Stimulated activated CD4-positive, alpha-beta T cell treated with anti-CD3 and anti-CD28 coated beads, Interleukin-1b, Interleukin-23, amount 100 ng/mL, for 48 hours (primary cell): Measurements from ENCODE around the gene ABL2.
"Not testable (repeated sequence)": the region's sequence is repeated elsewhere in the genome, so short reads cannot be mapped to it uniquely, and the experiment has no call there.

Experiments
- DNase-seq: peaks from one replicate; pipeline ENCODE4 v3.0.0-alpha.2; 2020

The ABL2 gene

DNA sequence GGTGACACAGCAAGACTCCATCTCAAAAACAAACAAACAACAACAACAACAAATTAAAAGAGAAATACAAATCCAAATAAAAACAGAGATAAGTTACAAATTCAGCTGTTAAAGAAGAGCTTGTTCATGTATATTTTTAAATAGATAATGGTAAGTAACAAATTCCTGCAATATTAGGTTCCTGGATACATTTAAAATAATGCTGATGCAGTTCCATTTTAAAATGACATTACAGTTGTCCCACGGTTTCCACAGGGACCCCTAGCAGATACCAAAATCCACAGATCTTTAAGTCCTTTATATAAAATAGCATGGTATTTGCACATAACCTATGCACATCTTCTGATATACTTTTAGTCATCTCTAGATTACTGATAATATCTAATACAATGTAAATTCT, 61.5 kb downstream of the ABL2 start:
- no peak for DNase-seq

- no peak for DNase-seq
These were observed 62.1 kb downstream of the ABL2 start for GRCh38 chr1:179167418-179167777.

GRCh38 chr1:179166663-179167417, 62.6 kb downstream of the ABL2 start:
- DNase-seq, result no peak

GRCh38 chr1:179164494-179164893, 65.0 kb downstream of the ABL2 start:
- no peak for DNase-seq

DNA sequence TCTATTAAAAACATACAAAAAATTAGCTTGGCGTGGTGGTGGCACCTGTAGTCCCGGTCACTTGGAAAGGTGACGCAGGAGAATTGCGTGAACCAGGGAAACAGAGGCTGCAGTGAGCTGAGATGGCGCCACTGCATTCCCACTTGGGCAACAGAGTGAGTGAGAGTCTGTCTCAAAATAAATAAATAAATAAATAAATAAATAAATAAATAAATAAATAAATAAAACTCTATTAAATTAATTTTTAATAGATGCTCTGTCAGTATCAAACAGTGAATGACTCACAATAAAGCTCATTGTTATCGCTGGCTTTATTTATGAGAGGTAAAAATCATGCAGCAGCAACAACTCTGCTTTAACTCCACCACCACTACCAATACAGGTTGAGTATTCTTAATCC, 72.8 kb downstream of the ABL2 start:
- DNase-seq, result no peak

GRCh38 chr1:179156026-179156425, 73.5 kb downstream of the ABL2 start:
- no peak for DNase-seq

DNA sequence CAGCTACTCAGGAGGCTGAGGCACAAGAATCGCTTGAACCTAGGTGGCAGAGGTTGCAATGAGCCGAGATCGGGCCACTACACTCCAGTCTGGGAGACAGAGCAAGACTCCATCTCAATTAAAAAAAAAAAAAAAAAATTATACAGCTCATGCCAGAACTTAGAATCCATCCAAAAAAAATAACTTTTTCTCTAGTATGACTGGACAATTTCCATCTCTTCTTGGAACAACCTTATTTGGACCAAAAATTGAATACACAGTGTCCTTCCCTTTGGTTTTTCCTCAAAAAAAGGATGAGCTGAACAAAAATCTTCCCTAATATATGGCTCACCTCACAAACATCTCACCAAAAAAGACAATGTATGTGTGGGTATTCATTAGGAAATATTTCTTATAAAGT, 73.9 kb downstream of the ABL2 start:
- DNase-seq, result no peak

DNA sequence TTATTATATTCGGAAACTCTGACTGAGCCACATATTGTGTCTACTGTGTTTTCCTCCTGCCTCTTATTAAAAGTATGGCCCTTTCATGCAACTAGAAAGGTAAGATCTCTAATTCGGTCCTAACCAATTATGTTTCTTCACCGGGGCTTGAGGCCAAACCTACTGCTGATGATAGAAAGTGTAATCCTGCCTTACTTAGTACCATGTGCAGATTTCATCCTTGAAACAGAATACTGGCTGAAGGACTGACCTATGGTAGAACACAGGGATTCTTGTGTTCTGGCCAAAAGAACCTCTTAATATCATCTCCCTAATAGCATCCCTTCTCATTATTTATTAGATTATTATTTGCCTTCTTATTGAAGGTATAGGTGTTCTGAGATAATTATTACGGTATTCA, 75.0 kb downstream of the ABL2 start:
- DNase-seq, result no peak

- no peak for DNase-seq
These were observed 76.3 kb downstream of the ABL2 start for GRCh38 chr1:179153217-179153616.

- DNase-seq, result no peak
These were observed 77.4 kb downstream of the ABL2 start for GRCh38 chr1:179151908-179152682.

DNA sequence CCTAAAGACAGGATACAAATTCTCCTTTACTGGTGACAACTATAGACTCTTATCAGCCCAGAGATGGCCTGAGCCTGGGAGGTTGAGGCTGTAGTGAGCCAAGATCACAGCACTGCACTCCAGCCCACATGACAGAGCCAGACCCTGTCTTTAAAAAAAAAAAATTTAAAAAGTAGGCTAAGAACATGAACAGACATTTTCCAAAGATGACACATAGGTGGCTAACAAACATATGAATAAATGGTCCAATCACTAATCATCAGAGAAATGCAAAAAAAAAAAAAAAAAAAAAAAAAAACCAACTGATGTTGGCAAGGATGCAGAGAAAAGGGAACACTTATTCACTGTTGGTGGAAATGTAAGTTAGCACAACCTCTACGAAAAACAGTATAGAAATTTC, 82.6 kb downstream of the ABL2 start:
- no peak for DNase-seq

GRCh38 chr1:179146476-179146875, 83.0 kb downstream of the ABL2 start:
- DNase-seq, result no peak

- DNase-seq, result no peak
These were observed 84.0 kb downstream of the ABL2 start for GRCh38 chr1:179145521-179145920.

- DNase-seq, result no peak
These were observed 84.9 kb downstream of the ABL2 start for GRCh38 chr1:179144626-179145025.

- no peak for DNase-seq
These were observed 86.2 kb downstream of the ABL2 start for GRCh38 chr1:179143322-179143721.

DNA sequence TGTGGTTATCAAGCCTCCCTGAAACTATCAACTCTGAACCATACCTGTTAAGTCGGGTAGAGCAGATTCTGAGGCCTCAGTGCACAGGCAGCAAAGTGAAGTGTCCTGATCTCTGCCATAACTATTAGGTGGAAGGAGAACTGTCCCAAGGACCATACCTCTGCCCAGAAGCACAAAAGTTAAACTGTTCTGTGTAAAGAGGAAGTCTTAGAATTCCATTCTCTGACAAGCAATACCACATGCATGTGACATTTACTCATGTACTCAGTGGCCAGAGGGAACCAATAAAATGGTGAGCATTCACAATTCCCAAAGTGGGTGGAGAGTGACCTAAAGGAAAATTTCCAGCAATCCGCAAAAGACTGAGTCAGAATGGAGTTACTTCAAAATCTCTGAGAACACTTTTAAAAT, 86.6 kb downstream of the ABL2 start:
- DNase-seq, result no peak

DNA sequence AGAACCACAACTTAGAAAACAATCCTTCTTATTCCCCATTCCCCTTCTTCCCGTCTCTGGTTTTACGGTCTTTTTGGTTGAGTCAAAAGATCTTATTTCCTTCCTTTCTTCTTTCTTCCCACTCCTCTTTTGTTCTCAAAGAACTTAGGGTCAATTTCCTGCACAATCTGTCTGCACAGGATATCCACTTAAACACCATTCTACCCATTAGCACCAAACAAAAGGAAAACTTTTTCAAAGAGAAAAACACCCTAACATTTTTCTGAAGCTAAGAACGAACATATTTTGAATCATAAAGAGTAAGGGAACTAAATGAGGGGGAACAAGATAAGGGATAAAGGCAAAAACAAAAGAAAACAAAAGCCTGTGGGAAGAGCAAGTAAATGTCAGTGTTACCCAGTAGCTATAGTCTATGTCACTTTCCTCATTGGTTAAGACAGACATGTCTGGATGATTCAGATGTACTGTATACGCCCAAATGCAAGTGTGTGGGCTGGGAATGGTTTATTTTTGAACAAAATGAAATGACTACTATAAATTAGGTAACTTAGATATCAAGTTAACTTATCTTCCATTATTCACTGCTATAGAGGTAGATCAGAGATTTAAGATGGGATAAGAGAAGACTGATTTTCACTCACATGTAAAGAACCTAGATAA, 87.8 kb downstream of the ABL2 start:
- DNase-seq, result peak; percentile 38

DNA sequence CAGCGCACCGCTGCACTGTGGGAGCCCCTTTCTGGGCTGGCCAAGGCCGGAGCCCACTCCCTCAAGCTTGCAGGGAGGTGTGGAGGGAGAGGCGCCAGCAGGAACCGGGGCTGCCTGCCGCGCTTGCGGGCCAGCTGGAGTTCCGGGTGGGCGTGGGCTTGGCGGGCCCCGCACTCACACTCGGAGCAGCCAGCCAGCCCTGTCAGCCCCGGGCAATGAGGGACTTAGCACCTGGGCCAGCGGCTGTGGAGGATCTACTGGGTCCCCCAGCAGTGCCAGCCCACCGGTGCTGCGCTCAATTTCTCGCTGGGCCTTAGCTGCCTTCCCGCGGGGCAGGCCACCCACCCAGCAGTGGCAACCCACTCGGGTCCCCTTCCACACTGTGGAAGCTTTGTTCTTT, 90.7 kb downstream of the ABL2 start:
- DNase-seq, result not testable (repeated sequence)

GRCh38 chr1:179137617-179138255, 91.7 kb downstream of the ABL2 start:
- no peak for DNase-seq

DNA sequence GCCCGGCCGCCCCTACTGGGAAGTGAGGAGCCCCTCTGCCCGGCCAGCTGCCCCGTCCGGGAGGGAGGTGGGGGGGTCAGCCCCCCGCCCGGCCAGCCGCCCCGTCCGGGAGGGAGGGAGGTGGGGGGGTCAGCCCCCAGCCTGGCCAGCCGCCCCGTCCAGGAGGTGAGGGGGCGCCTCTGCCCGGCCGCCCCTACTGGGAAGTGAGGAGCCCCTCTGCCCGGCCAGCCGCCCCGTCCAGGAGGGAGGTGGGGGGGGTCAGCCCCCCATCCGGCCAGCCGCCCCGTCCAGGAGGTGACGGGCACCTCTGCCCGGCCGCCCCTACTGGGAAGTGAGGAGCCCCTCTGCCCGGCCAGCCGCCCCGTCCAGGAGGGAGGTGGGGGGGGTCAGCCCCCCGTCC, 93.8 kb downstream of the ABL2 start:
- not testable (repeated sequence) for DNase-seq

GRCh38 chr1:179135168-179135567, 94.3 kb downstream of the ABL2 start:
- DNase-seq, result not testable (repeated sequence)

- no peak for DNase-seq
These were observed 99.6 kb downstream of the ABL2 start for GRCh38 chr1:179129702-179130473.

GRCh38 chr1:179128520-179128919, 101.0 kb downstream of the ABL2 start:
- DNase-seq, result no peak
